Measurements from ENCODE around the gene ZNF862. TPM values are rescaled to one million over a fixed set of nuclear protein-coding genes. Genes with fewer than 3 reads are reported as not detected.

Gene ZNF862
- total RNA-seq, 1 experiment from 2014 or later: 1.9 TPM

- no peak for DNase-seq
- Histone ChIP-seq H3K27ac (ENCODE audit: insufficient read length, low read depth, low read length) (no peak overlapping the region), H3K9ac (ENCODE audit: extremely low read depth, insufficient read length, low read length) (no peak overlapping the region), H3K4me2 (ENCODE audit: insufficient read depth, insufficient read length, low read length) (no peak overlapping the region), H3K27me3 (ENCODE audit: insufficient read depth, low read length) (no peaks in the 10 kb centered on the region; the same call in 1 of the 2 replicates), H3K56ac (ENCODE audit: insufficient read length, low read depth, low read length) (no peak overlapping the region), H2BK120ac (ENCODE audit: low read depth, low read length, poor library complexity, severe bottlenecking) (no peak overlapping the region), H3K4me1 (ENCODE audit: insufficient read depth, low read length) (no peaks in the 10 kb centered on the region), H4K8ac (replicated peaks; ENCODE audit: insufficient read length, low read depth, low read length) (no peak overlapping the region), H2AFZ (ENCODE audit: low read length) (no peak overlapping the region), H4K91ac (ENCODE audit: insufficient read length, low read depth, low read length) (no peak overlapping the region), H3K14ac (ENCODE audit: insufficient read depth, low read length) (no peak overlapping the region), H3K23ac (ENCODE audit: insufficient read length, low read depth, low read length) (no peak overlapping the region), H4K5ac (ENCODE audit: insufficient read length, low read depth, low read length) (no peak overlapping the region), H4K20me1 (ENCODE audit: control insufficient read depth, insufficient read depth, insufficient read length) (no peaks in the 10 kb centered on the region), H3K79me2 (ENCODE audit: insufficient read depth, low read length) (no peaks in the 10 kb centered on the region), H3K4ac (ENCODE audit: low read depth, low read length) (no peak overlapping the region), H2BK15ac (ENCODE audit: low read depth, low read length) (no peak overlapping the region), H3K18ac (ENCODE audit: insufficient read length, low read depth, low read length) (no peak overlapping the region), H3K9me3 (ENCODE audit: control insufficient read depth, low read depth, low read length) (no peaks in the 10 kb centered on the region), H3K23me2 (ENCODE audit: insufficient read length, low read depth, low read length, poor library complexity, severe bottlenecking) (no peaks in the 10 kb centered on the region), H2AK5ac (ENCODE audit: insufficient read length, low read length) (no peak overlapping the region), H3T11ph (ENCODE audit: low read length) (no peak overlapping the region), H2BK12ac (ENCODE audit: insufficient read length, low read depth, low read length) (no peak overlapping the region), H2BK20ac (ENCODE audit: low read depth, low read length, poor library complexity, severe bottlenecking) (no peak overlapping the region), H2BK5ac (ENCODE audit: insufficient read length, low read length) (no peak overlapping the region), H3K79me1 (ENCODE audit: insufficient read depth, low read depth, low read length, poor library complexity, severe bottlenecking) (no peaks in the 10 kb centered on the region)
- Mint-ChIP-seq H3K4me3 (no peak overlapping the region; a peak in 1 of 5 replicates), H3K27me3 (ENCODE audit: low read depth) (peaks cover 45% of the 10 kb centered on the region), H3K4me1 (peaks cover 0 to 18% of the 10 kb centered on the region in 2 experiments; a peak in 3 of 4 replicates), H3K36me3 (ENCODE audit: insufficient read depth in 1 of 3, low read depth in 3 of 3) (no peaks in the 10 kb centered on the region), H3K27ac (no peak overlapping the region), H3K9me3 (no peaks in the 10 kb centered on the region)
- TF ChIP-seq, protein P1, sequence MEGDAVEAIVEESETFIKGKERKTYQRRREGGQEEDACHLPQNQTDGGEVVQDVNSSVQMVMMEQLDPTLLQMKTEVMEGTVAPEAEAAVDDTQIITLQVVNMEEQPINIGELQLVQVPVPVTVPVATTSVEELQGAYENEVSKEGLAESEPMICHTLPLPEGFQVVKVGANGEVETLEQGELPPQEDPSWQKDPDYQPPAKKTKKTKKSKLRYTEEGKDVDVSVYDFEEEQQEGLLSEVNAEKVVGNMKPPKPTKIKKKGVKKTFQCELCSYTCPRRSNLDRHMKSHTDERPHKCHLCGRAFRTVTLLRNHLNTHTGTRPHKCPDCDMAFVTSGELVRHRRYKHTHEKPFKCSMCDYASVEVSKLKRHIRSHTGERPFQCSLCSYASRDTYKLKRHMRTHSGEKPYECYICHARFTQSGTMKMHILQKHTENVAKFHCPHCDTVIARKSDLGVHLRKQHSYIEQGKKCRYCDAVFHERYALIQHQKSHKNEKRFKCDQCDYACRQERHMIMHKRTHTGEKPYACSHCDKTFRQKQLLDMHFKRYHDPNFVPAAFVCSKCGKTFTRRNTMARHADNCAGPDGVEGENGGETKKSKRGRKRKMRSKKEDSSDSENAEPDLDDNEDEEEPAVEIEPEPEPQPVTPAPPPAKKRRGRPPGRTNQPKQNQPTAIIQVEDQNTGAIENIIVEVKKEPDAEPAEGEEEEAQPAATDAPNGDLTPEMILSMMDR (conservative IDR thresholded peaks at IDR 0.05): no peak
- no CpG with 5 or more reads among the region's 6 CpGs for WGBS (ENCODE audit: extremely low coverage, insufficient read length, low lambda C conversion rate)
Observed at GRCh38 chr7:149794661-149795060, 43.5 kb upstream of the ZNF862 start.

Data from H9 (cell line).